GM12892 (cell line): ENCODE results near the gene TIE1.

Source experiments
- POLR2A ChIP-seq: IDR thresholded peaks from 2 replicates; pipeline ENCODE4 v1.6.1; 2011; ENCODE audit warnings: low read depth, low read length, control low read depth
- POLR2AphosphoS5 ChIP-seq: IDR thresholded peaks from 2 replicates; pipeline ENCODE4 v1.6.1; 2011; ENCODE audit warnings: low read depth, low read length, control low read depth
- TAF1 ChIP-seq: IDR thresholded peaks from 2 replicates; pipeline ENCODE4 v1.6.1; 2011; ENCODE audit warnings: low read depth, mild to moderate bottlenecking, control low read depth, low read length, borderline replicate concordance

DNA sequence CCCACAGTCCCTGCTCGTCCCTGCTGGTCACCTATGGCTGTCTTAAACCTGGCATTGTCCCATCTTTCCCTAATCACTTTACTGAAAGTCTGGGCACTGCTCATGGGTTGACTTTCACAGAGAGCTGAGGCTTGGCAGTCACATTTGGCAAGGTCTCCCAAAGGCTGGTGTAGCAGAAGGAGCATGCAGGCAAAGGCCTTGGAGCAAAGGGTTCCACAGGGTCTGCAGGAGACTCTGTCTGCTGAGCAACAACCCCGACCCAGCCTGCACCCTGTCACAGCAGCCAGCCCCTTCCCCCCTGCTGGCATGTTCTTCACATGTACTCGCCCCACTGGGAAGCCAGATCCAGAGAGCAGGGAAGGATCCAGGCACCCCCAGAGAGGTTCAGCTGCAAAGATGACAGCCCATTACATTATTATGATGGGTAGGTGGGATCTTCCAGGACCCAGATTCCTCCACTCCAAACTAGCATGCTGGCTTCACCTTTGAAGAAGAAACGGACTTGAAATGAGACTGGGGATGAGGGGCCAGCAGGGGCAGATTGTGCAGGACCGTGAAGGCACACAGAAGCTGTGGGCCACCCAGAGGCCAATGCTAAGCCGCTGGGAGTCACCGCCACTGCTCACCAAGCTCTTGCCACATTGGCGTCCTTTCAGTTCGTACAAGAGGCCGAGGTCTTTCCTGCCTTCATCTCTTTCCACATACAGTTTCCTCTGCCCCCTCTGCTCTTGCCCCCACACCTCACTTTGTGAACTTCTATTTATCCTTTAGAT lies 45.2 kb upstream of the TIE1 start:
- TF ChIP-seq TAF1 (no peak), POLR2AphosphoS5 (no peak), POLR2A (no peak)
